ENCODE results near the gene ADSS2.
"Not testable (repeated sequence)": the region's sequence is repeated elsewhere in the genome, so short reads cannot be mapped to it uniquely, and the experiment has no call there.

Gene ADSS2

DNA sequence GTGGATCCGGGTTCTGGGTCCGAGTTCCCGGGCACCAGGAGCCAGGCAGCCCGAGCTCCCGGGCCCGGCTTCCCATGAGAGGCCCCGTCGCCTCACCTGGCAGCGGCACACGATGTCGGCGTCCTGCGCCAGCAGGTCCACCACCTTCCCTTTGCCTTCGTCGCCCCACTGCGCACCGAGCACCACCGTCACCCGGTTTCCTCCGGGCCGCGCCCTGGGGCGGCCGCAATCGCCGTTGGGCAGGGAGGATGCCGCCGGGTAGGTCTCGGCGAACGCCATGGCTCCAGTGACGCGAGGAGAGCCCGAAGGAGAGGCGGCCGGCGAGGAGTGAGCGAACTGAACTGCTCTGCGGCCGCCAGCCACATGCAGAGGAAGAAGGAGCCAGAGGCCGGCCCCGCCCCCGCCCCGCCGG lies at the start of gene ADSS2:
Gene ADSS2 (minus strand): TSS at position 371 of the 412 bp plus-strand sequence. CDS start 92 bp downstream, at position 279.
- DNase-seq: no peak

DNA sequence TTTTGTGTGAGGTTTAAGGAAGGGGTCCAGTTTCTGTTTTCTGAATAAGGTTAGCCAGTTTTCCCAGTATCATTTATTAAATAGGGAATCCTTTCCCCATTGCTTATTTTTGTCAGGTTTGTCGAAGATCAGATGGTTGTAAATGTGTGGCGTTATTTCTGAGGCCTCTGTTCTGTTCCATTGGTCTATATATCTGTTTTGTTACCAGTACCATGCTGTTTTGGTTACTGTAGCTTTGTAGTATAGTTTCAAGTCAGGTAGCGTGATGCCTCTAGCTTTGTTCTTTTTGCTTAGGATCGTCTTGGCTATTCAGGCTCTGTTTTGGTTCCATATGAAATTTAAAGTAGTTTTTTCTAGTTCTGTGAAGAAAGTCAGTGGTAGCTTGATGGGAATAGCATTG lies 48.8 kb upstream of the ADSS2 start:
- DNase-seq: not testable (repeated sequence)

DNA sequence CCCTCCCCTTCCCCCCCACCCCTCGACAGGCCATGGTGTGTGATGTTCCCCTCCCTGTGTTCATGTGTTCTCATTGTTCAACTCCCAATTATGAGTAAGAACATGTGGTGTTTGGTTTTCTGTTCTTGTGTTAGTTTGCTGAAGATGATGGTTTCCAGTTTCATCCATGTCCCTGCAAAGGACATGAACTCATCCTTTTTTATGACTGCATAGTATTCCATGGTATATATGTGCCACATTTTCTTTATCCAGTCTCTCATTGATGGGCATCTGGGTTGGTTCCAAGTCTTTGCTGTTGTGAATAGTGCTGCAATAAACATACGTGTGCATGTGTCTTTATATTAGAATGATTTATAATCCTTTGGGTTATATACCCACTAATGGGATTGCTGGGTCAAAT lies 47.8 kb upstream of the ADSS2 start:
- not testable (repeated sequence) for DNase-seq

DNA sequence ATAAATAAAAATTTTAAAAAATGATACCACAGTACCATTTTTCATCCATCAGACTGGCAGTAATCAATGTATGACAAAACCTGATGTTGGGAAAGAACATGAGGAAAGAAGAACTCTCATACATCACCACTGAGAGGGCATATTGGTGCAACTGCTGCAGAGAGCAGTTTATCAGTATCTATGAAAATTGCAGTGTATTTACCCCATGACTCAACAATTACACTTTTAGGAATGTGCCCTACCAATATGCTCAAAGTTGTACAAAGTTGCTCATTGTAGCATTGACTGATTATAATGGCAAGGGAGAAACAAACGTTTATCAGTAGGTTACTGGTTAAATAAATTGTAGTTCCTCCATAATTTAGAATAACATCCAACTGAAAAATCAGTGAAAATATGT lies 46.1 kb upstream of the ADSS2 start:
- no peak for DNase-seq

DNA sequence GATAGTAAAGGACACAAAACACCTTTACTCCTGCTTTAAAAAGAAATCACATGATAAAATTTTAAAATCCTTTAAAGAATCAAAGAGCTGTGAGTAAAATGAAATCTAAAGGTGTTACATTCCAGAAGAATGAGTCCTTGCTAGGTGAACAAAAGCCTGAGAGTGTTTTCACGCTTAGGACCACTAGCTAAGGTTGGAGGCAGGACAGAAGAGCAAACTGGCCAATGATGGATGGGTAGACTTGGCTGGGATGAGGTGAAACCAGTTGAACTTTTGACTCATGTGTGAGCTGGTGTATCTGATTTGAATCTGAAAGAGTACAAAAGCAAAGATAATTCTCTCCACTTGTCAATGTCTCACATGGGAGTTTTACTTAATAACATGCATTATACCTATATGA lies 44.5 kb upstream of the ADSS2 start:
- no peak for DNase-seq

DNA sequence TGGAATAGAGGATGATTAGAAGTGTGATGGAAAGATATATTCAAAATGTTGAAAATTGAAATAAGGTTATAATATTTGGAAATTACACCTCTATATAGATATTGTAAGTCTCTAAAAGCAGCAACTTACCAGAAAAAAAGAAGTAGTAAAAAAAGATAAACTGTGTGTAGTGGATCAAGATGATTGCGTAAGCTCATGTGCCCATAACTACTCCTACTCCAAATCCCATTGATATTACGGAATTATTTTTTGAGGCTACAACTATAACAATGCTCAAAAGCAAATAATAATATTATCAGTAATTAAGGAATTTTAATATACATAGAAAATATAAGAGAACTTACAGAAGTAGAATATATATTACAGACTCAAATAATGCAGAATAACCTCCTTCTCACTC lies 42.9 kb upstream of the ADSS2 start:
- DNase-seq: no peak

DNA sequence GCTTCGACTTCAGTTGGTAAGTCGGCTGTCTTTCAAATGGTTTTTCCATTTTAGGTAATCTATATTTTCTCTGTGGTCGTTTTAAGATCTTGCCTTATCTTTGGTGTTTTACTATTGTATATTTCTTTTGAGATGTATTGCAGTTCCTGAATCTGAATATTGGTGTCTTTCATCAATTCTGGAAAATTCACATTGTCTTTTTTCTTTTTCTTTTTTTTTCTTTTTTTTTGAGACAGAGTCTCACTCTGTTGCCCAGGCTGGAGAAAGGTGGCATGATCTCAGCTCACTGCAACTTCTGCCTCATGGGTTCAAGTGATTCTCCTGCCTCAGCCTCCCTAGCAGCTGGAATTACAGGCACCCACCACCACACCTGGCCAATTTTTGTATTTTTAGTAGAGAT lies 33.3 kb upstream of the ADSS2 start:
- not testable (repeated sequence) for DNase-seq

DNA sequence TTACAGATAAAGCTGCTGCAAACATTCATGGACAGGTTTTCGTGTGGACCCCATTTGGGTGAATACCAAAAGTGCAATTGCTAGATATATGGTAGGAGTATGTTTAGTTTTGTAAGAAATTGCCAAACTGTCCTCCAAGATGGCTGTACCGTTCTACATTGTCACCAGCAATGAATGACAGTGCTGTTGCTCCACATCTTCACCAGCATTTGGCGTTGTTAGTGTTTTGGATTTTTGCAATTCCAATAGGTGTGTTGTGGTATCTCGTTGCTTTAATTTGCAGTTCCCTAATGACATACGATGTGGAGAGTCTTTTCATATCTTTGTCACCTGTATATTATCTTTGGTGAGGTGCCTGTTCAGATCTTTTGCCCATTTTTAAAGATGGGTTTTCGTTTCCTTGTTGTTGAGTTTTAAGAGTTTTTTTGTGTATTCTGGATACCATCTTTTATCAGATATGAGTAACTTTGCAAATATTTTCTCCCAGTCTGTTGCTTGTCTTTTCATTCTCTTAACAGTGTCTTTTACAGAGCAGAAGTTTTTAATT lies 21.4 kb upstream of the ADSS2 start:
- DNase-seq: no peak

DNA sequence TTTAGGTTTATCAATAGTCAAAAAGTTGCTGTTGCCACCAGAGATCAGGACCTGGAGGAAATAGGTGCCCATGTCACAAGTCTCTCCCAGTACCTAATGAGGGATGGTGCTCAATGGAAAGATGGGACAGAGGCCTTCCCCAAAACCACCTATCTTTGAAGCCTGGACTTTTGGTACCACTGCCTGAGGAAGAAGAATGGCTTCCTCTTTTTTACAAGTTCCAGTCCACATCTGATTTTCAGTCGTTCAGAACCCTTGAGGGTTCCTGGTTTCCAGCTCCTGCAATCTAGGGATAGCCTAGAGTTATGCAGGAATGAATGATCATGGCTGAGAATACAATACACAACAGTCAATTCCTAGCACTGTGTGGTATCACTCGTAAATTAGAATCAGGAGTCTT lies 15.0 kb upstream of the ADSS2 start:
- DNase-seq: no peak

DNA sequence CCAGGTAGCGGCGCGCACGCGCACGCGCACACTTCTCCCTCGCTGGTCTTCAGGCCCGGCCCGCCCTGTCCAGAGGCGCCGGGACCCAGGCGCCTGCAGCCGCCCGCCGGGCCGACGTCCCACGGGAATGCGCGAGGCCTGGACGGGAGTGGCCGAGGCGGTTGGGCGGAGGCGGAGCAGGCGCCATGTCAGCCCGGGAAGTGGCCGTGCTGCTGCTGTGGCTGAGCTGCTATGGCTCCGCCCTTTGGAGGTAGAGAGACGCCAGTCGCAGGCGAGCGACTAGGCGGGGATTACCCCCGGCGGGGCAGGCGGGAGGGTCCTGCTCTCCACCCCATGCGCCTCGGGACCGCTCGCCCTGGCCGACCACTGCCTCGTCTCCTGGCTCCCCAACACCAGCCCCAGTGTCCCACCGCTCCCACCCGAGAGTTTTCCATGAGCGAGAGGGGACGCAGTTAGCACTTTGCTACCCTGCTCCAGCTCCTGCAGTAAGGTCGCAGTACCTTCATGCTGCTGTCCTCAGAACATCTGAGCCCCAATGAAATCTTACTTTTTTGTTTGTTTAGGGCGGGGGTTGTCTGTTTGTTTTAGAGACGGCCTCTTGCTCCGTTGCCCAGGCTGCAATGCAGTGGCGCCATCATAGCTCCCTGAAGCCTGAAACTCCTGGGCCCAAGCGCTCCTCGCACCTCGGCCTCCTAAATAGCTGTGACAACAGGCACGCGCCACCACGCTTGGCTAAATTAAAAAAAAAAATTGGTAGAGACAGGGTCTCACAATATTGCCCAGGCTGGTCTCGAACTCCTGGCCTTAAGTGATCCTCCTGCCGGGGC lies 9.7 kb upstream of the ADSS2 start, which contains the start of gene CATSPERE:
Gene CATSPERE (plus strand): TSS at position 29 of the 827 bp plus-strand sequence. CDS start 157 bp downstream, at position 186.
- DNase-seq: peak; percentile 82

DNA sequence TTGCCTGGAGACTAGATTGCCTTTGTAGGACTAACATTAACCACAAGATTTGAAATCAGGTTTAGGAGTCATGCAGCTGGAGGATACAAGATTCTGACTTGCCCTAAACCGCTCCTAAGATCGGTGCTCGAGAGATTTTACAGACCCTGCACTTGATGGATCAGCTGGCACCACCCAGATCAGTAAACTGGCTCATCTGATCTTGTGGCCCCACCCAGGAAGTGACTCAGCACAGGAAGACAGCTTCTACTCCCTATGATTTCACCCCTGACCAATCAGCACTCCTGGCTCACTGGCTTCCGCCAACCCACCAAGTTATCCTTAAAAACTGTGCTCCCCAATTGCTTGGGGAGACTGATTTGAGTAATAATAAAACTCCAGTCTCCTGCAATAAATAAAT lies 8.5 kb upstream of the ADSS2 start:
- peak; percentile 40 for DNase-seq

DNA sequence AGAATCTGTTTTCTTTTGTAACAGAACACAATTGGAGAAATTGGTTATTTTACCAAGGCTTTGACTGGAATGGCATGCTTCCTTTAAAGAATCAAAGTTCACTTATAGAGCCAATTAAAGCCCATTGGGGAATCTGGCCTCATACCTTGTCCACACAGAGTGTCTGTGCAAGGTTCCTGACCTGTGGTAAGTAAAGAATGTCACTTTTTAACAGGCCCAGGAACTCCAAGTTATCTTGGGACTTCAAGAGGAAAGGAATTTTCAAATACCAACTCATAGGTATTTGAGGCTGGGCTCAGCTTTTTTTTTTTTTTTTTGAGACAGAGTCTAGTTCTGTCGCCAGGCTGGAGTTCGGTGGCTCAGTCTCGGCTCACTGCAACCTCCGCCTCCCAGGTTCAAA lies 7.1 kb upstream of the ADSS2 start:
- no peak for DNase-seq

DNA sequence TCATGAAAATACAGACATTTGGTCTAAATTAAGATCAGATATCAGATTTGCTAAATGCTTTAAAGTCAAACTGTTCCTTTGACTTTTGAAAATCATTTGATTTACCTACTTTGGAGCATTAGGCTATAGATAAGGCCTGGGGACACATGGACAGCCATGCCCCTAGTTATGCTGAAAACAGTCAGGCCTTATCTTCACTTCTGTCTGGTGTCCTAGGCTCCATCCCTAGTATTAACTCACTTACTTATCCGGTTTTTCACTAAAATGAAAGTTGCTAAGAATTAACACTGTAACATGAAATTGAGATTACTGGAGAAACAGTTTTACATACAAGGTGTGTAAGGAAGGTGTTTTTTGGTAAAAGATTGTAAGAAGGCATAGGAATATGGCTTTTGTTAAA lies 4.9 kb upstream of the ADSS2 start:
- DNase-seq: no peak

DNA sequence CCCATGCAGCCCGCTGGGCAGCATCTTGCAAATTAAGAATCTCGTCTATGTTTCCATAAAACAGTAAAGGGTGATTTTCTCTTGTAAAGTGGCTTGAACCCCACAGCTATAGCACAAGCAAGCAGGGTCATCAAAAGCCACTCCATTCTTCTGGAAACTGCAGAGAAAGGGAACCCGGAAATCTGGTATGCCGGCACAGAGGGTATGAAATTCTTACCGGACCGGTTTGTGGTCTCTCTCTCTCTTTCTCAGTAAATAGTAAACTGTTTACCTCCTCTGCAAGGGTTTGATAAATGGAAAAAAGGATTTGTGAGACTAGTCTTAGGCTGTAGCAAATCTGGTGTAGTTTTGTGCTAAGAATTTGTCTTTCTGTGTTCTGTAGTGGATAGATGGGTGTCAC lies 2.7 kb upstream of the ADSS2 start:
- DNase-seq: no peak

DNA sequence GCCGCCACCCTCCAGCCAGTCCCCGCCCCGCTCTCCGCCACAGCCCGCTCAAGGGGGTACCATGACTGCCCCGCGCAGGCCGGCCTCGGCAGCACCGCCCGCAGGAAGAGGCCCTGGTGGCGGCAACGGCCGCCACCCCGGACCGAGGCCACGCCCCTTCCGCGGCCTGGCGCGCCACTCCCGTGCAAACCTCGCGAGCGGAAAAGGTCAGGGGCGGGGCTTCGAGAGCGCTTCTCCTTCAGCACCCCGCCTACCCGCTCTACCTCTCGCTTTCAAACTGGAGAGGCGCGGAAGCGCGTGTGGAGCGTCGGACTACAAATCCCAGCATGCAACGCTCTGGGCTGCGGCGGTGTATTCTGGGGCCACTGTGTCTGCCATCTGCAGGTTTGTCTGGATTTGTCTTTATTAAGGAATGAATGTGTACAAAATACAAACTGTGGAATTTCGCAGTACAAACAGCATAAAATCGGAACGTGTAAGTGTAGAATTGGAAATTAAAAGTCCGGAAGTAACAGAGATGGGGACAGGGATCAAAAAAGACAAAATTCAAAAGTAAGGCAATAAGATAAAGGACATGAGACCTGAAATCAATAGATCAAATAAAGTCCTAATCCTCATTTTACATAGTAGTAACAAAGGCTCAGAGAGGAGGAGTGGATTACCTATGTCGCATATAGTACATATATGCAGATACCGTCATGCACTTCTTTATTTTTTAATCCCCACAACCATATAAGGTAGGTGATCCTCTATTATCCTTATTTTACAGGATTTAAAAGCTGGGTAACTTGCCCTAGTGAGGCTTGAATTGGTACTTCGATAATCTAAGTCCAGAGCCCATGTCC lies 464 bp upstream of the ADSS2 start:
- DNase-seq: peak; percentile 100

DNA sequence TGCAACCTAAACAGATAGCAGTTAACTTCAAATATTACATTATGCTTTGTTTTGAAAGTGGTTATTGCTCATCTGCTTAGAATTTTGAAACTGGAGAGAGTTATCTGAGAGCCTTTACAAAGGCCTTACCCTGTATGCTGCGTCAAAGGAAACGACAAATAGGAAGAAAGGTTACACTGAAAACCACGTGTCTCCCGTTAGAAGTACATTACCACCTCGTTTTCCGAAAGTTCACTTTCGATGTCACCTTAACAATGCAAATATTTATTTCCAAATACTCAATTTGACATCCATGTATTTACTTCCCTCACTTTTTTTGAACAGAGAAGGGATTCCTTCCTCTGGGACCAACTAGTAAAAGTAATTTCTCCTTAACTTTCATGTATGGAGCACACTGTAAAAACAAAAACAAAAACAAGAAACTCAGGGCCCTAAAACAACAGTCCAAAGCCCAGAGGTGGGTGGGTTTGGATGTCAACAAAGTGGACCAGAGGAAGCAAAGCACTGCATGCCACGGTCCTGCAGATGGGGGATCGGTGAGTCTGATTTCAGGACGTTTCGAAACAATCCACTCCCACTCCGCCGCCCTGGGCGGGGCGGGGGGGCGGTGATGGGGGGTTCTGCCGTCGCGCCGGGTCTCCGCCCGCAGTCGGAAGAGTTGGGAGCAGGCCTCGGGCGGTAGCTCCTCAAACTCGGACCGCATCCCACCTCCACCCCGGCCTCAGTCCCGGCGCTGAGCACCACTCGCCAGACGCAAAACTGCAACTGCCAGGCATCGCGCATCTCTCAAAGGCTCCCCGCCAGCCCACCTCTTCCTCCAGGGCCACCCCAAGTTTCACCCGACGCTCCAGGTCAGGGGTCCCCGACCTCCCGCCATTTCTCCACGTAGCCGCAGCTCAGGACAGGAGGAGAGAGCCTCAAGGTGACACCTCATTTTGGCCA lies 841 bp downstream of the ADSS2 start:
- DNase-seq: peak; percentile 73

DNA sequence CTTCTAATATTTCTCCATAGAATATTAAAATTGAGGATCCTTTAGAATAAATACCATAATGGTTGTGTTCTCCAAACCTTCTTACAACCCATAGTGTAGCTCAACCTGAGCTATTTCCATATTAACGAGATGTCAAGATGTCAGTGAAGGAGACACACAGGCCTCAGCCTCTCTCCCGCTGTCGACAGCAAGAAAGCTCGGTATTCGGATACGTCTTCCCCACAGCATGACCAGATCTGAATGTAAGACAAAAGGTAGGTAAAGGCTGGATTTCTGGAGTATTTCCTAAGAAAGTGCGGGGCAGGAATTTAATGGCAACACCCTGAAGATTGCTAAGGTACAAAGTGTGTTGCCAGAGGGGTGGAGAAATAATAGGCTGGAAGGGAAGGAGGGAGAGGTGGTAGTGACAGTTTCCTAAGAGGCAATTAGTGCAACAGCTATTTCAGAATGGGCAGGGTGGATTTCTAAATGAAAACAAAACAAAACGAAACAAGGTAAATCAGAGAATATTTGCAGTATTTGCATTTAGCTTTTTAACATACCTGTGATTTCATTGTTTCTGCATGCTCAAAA lies 1.7 kb downstream of the ADSS2 start:
- no peak for DNase-seq

DNA sequence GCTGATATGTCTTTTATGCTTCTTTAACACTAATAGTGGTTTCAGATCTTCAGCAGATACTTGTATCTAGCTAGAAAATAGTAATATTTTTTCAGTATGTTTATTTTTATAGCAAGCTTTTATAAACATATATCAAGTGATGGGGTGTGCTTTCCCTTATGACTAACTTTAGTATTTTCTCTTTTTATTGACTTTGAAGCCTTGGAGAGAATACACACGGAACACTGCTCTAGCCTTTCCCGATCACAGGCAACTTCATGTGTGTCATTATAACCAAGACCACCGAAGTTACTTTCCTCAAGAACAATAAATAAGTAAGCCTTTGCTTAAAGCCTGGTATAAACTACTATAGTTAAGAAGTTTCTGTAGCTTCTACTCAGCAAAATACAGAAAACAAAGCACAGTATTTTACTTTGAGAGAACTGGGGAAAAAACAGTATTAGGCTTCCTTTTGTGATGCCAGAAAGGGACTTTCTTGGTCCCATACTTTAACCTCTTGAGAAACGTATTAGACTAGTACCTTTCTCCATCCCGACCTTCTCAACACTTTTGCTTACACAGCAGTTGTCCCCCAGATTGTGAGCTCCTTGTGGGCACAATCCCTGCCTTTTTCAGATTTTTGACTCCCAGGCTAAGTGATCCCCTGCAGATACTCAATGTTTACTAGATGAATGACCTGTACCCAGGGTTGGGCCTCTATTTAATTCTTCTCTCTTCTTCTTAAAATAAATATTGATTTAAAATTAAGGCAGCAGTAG lies 3.3 kb downstream of the ADSS2 start:
- DNase-seq: no peak

DNA sequence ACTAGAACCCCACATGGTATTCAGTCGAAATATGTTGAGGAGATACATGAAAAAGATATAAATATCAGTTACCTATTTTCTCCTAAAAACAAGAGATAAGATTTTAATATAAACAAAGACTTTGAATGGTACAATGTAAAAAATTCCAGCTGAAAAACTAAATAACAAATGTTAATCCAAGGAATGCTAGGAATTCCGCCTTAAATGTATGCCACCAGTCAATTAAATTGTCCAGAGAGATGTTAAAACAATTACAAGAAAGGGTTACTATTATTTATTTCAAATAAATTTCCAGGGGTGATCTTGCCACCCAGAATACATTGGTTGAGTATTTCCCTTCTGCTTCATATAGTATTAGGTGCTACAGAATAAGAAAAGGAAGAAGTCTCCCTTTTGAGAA lies 4.2 kb downstream of the ADSS2 start:
- no peak for DNase-seq

DNA sequence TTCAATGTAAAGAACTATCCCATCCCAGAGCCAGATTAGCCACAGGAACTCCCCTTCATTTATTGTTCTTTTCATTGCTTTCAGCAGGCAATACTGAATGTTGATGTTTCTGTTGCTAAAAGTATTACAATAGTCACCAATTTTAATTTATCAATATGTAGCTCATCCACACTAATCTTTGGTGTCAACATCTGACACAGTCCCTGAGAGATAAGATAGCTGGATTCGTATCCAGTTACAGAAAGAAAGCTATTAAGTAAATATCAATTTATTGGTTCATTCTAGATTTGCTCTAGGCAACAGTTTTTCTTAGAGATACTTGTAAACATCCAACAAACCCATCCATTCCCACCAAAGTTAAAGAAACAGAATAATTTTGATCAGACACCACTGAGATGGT lies 4.7 kb downstream of the ADSS2 start:
- DNase-seq: no peak
